Retinal pigment epithelial cell (primary cell): ENCODE results near the gene P3H2.
"Not testable (repeated sequence)": the region's sequence is repeated elsewhere in the genome, so short reads cannot be mapped to it uniquely, and the experiment has no call there.

Experiments used
- DNase-seq: peaks from one replicate; pipeline ENCODE4 v3.0.0-alpha.2; 2010; ENCODE audit warnings: low read depth
- H3K4me3 ChIP-seq: 2 replicates; pipeline ENCODE4 v1.5.1; 2011; ENCODE audit warnings: mild to moderate bottlenecking, low read length, control low read depth, moderate library complexity
- CTCF ChIP-seq: conservative IDR thresholded peaks from 2 replicates; pipeline ENCODE4 v1.5.1; 2011; ENCODE audit warnings: low read depth, low read length, control low read depth, inconsistent platforms

The P3H2 gene

GRCh38 chr3:190159902-190160435 lies 39.3 kb upstream of the P3H2 start:
- DNase-seq = no peak
- TF ChIP-seq CTCF = no peak
- H3K4me3 ChIP-seq = no peak overlapping the region

- TF ChIP-seq CTCF = no peak
- H3K4me3 ChIP-seq = no peak overlapping the region
- no peak for DNase-seq
Measured at GRCh38 chr3:190158261-190158660, 37.6 kb upstream of the P3H2 start.

GRCh38 chr3:190155752-190156151 lies 35.1 kb upstream of the P3H2 start:
- H3K4me3 ChIP-seq = no peak overlapping the region
- no peak for DNase-seq
- TF ChIP-seq CTCF = no peak

GRCh38 chr3:190150681-190151080 lies 30.0 kb upstream of the P3H2 start:
- DNase-seq = no peak
- no peak for TF ChIP-seq CTCF
- H3K4me3 ChIP-seq = no peak overlapping the region

GRCh38 chr3:190149830-190150619 lies 29.3 kb upstream of the P3H2 start:
- H3K4me3 ChIP-seq, DNase-seq: not testable (repeated sequence)

GRCh38 chr3:190144793-190145192 lies 24.1 kb upstream of the P3H2 start:
- not testable (repeated sequence) for DNase-seq, H3K4me3 ChIP-seq

GRCh38 chr3:190142041-190142440 lies 21.3 kb upstream of the P3H2 start:
- no peak for TF ChIP-seq CTCF
- no peak overlapping the region for H3K4me3 ChIP-seq
- no peak for DNase-seq

GRCh38 chr3:190139365-190139764 lies 18.7 kb upstream of the P3H2 start:
- H3K4me3 ChIP-seq = no peak overlapping the region
- DNase-seq = no peak
- TF ChIP-seq CTCF = no peak
